ENCODE results near the gene CNNM4.

DNA sequence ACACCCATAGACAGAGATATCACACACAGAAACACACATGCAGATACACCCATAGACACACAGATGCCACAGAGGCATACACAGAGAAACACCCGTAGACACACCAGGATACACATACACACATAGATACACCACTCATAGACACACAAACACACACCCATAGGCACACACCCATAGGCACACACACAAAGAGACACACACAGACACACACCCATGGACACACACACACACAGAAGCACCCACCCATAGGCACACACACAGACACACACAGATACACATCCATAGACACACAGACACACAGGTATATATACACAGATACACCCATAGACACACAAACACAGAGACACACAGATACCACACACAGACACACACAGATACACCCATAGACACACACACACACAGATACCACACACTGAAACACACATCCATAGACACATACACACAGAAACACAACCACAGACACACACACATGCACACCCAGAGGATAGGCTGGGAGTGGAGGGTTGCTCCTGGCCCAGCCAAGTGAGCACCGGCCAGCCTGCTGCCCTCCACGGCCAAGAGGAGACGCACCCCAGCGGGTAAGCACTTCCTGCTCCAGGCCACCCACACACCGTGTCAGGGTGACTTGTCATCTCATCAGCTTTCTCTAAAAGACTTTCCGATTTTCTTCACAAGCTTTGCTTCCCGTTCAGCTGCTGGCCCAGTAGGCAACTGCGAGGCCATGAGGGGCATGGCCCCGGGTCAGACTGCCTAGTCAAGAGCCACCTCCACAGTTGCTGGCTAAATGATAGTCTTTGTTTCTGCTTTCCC, 41.3 kb downstream of the CNNM4 start:
- TF ChIP-seq CEBPB (IDR thresholded peaks at IDR 0.05; ENCODE audit: low read depth, low read length) (no peak), USF2 (IDR thresholded peaks at IDR 0.05; ENCODE audit: low read depth, low read length) (no peak), MXI1 (IDR thresholded peaks at IDR 0.05; ENCODE audit: borderline replicate concordance, low read depth, low read length) (no peak), ELK1 (IDR thresholded peaks at IDR 0.05; ENCODE audit: borderline replicate concordance, low read depth, low read length) (no peak), RAD21 (IDR thresholded peaks at IDR 0.05; ENCODE audit: low read length) (no peak), POLR2A (IDR thresholded peaks at IDR 0.05; ENCODE audit: low read depth, low read length) (no peak), SMC3 (IDR thresholded peaks at IDR 0.05; ENCODE audit: low read depth, low read length) (no peak), MAZ (IDR thresholded peaks at IDR 0.05; ENCODE audit: borderline replicate concordance, low read depth, low read length) (no peak)
- TF ChIP-seq, protein P1, sequence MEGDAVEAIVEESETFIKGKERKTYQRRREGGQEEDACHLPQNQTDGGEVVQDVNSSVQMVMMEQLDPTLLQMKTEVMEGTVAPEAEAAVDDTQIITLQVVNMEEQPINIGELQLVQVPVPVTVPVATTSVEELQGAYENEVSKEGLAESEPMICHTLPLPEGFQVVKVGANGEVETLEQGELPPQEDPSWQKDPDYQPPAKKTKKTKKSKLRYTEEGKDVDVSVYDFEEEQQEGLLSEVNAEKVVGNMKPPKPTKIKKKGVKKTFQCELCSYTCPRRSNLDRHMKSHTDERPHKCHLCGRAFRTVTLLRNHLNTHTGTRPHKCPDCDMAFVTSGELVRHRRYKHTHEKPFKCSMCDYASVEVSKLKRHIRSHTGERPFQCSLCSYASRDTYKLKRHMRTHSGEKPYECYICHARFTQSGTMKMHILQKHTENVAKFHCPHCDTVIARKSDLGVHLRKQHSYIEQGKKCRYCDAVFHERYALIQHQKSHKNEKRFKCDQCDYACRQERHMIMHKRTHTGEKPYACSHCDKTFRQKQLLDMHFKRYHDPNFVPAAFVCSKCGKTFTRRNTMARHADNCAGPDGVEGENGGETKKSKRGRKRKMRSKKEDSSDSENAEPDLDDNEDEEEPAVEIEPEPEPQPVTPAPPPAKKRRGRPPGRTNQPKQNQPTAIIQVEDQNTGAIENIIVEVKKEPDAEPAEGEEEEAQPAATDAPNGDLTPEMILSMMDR (conservative IDR thresholded peaks at IDR 0.05; ENCODE audit: low read depth, low read length): no peak
